ENCODE data around the gene RXFP4. TPM values are rescaled to one million over a fixed set of nuclear protein-coding genes. Genes with fewer than 3 reads are reported as not detected.

RXFP4 gene
- total RNA-seq, 4 donors from 2014 or later = 0.80 to 11.6 (median 2.5) TPM

DNA sequence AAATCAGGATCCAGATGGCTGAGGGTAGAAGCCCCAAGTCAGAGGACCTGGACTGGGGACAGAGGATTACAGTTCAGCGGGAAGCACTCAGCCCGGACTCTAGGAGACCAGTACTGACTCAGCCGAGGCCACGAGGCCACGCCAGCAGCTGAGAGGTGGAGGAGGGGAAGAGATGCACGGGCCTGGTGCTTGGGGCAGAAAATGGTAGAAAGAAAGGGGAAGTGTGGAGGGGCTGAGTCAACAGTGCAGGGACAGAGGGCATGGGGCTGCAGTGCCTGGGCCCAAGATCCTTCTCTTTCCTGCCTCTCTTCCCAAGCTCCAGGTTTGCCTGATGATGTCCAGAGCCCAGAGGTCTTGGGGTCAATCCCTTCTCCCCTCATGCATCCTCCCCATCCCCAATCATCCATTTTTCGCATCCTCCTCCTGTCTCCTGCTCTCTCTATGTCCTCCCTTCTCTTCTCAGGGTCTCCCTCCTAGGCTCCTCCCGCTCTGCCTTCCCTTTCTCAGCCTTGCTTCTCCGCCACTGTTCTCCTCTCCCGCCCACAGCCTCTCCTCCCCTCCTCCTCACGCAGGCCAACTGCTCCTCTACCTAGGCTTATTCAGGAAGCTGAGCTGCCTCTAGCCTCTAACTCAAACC, 29.2 kb downstream of the RXFP4 start:
- WGBS, 2 donors (ENCODE audit: low coverage in 1 of 2) = 31 to 32% methylated on average over 6 to 11 of the region's 11 CpGs
- H3K9me3 ChIP-seq = no peaks in the 10 kb centered on the region
- intact Hi-C loops (cut with DNase I; ENCODE audit: low total_unique reads) = no loop called here
- H3K27me3 ChIP-seq = no peaks in the 10 kb centered on the region
- peaks cover 40 to 84% (median 68%) of the 10 kb centered on the region in 4 donors for H3K4me1 ChIP-seq
- TF ChIP-seq CTCF (IDR thresholded peaks at IDR 0.05) = no peak
- TF ChIP-seq POLR2A (IDR thresholded peaks at IDR 0.05) = no peak
- TF ChIP-seq POLR2AphosphoS5 (IDR thresholded peaks at IDR 0.05) = no peak
- TF ChIP-seq EP300 (IDR thresholded peaks at IDR 0.05; ENCODE audit: low read depth) = no peak
- in situ Hi-C loops (cut with MboI; ENCODE audit: low pct_ligation_motif_present in 1 of 4, low pct_unique_long_range_greater_than_20kb in 1 of 4, low sequenced_read_pairs in 3 of 4) = no loop called here
- H3K27ac ChIP-seq = peak overlapping the region; percentile 57 to 73 (median 68)
- H3K36me3 ChIP-seq = peaks cover 0 to 9% (median 4%) of the 10 kb centered on the region in 4 donors
- DNase-seq = peak; percentile 72
- no peak overlapping the region for H3K4me3 ChIP-seq

- H3K9me3 ChIP-seq = no peaks in the 10 kb centered on the region
- no peak overlapping the region for H3K4me3 ChIP-seq
- no peaks in the 10 kb centered on the region for H3K27me3 ChIP-seq
- TF ChIP-seq CTCF (IDR thresholded peaks at IDR 0.05) (no peak), POLR2AphosphoS5 (IDR thresholded peaks at IDR 0.05) (no peak), EP300 (IDR thresholded peaks at IDR 0.05; ENCODE audit: low read depth) (no peak), POLR2A (IDR thresholded peaks at IDR 0.05) (no peak)
- H3K4me1 ChIP-seq = peaks cover 44 to 96% (median 78%) of the 10 kb centered on the region in 4 donors
- intact Hi-C loops (cut with DNase I; ENCODE audit: low total_unique reads) (no loop called here), in situ Hi-C loops (cut with MboI; ENCODE audit: low pct_ligation_motif_present in 1 of 4, low pct_unique_long_range_greater_than_20kb in 1 of 4, low sequenced_read_pairs in 3 of 4) (no loop called here)
- H3K36me3 ChIP-seq = peaks cover 0 to 5% (median 0%) of the 10 kb centered on the region in 4 donors
- 79 to 81% methylated on average over 4 to 9 of the region's 9 CpGs for WGBS, 2 donors (ENCODE audit: low coverage in 1 of 2)
- peak overlapping the region; percentile 6 to 96 (median 18) for H3K27ac ChIP-seq
- no peak for DNase-seq
Observed at GRCh38 chr1:155971910-155972809, 30.7 kb downstream of the RXFP4 start.

GRCh38 chr1:155973723-155974122, 32.3 kb downstream of the RXFP4 start:
- no peak overlapping the region for H3K4me3 ChIP-seq
- H3K36me3 ChIP-seq = peaks cover 0 to 4% (median 0%) of the 10 kb centered on the region in 4 donors
- no peak for TF ChIP-seq EP300 (IDR thresholded peaks at IDR 0.05; ENCODE audit: low read depth)
- TF ChIP-seq POLR2AphosphoS5 (IDR thresholded peaks at IDR 0.05) = no peak
- TF ChIP-seq POLR2A (IDR thresholded peaks at IDR 0.05) = no peak
- TF ChIP-seq CTCF (IDR thresholded peaks at IDR 0.05) = no peak
- in situ Hi-C loops (cut with MboI; ENCODE audit: low pct_ligation_motif_present in 1 of 4, low pct_unique_long_range_greater_than_20kb in 1 of 4, low sequenced_read_pairs in 3 of 4) = no loop called here
- intact Hi-C loops (cut with DNase I; ENCODE audit: low total_unique reads) = no loop called here
- no peak for DNase-seq
- WGBS, 2 donors (ENCODE audit: low coverage in 1 of 2) = 66 to 88% methylated on average over 2 to 3 of the region's 3 CpGs
- H3K27me3 ChIP-seq = no peaks in the 10 kb centered on the region
- H3K27ac ChIP-seq = peak overlapping the region; percentile 92 to 96 (median 94)
- peaks cover 31 to 86% (median 70%) of the 10 kb centered on the region in 4 donors for H3K4me1 ChIP-seq
- H3K9me3 ChIP-seq = no peaks in the 10 kb centered on the region

Data from transverse colon (tissue), 4 donors.